Liver (tissue), 9 donors: ENCODE measurements around the gene FRMD6. TPM values are rescaled to one million over a fixed set of nuclear protein-coding genes. Genes with fewer than 3 reads are reported as not detected.

Experiments used
- DNase-seq: peaks from one replicate; pipeline ENCODE4 v3.0.0-alpha.2; 2017; ENCODE audit warnings: low spot score
- H3K27ac ChIP-seq, 2 donors: one replicate each; pipeline ENCODE4 v1.7.0; 2013; ENCODE audit warnings: inconsistent platforms in 2 of 2, low read length in 2 of 2, control low read depth in 1 of 2, low read depth in 1 of 2, mild to moderate bottlenecking in 1 of 2
- H3K27me3 ChIP-seq, 4 donors: one replicate each; pipeline versions ENCODE4 v1.6.1 to v1.7.0; 2013; ENCODE audit warnings: low read length in 3 of 4, inconsistent platforms in 1 of 4, mild to moderate bottlenecking in 1 of 4, moderate library complexity in 1 of 4; ENCODE audit not compliant: control insufficient read depth in 4 of 4, insufficient read depth in 4 of 4
- H3K36me3 ChIP-seq, 4 donors: one replicate each; pipeline versions ENCODE4 v1.6.1 to v1.7.0; 2013; ENCODE audit warnings: low read length in 3 of 4, mild to moderate bottlenecking in 3 of 4, low read depth in 1 of 4, moderate library complexity in 1 of 4; ENCODE audit not compliant: control insufficient read depth in 4 of 4, insufficient read depth in 3 of 4
- H3K4me1 ChIP-seq, 4 donors: one replicate each; pipeline versions ENCODE4 v1.6.1 to v1.7.0; 2013; ENCODE audit warnings: low read length in 3 of 4, mild to moderate bottlenecking in 3 of 4, moderate library complexity in 1 of 4; ENCODE audit not compliant: control insufficient read depth in 4 of 4, insufficient read depth in 4 of 4
- H3K4me3 ChIP-seq, 3 donors: one replicate each; pipeline versions ENCODE4 v1.6.1 to v1.7.0; 2013; ENCODE audit warnings: low read length in 3 of 3, control low read depth in 1 of 3, low read depth in 1 of 3, mild to moderate bottlenecking in 1 of 3
- H3K9ac ChIP-seq, 2 donors: one replicate each; pipeline ENCODE4 v1.7.0; 2013; ENCODE audit warnings: low read length in 2 of 2, mild to moderate bottlenecking in 2 of 2, moderate library complexity in 2 of 2, control low read depth in 1 of 2, low read depth in 1 of 2
- H3K9me3 ChIP-seq, 4 donors: one replicate each; pipeline versions ENCODE4 v1.6.1 to v1.7.0; 2013; ENCODE audit warnings: low read length in 3 of 4; ENCODE audit not compliant: control insufficient read depth in 4 of 4
- CTCF ChIP-seq: fragments of 150-350 bp; IDR thresholded peaks from 2 replicates; pipeline ENCODE4 v1.5.1; 2017; ENCODE audit warnings: improper control_type of control experiment, low read depth, low read length; ENCODE audit not compliant: missing input control
- EGR1 ChIP-seq, 2 donors: IDR thresholded peaks; 2 replicates each; pipeline ENCODE4 v1.6.1; 2016 to 2018; ENCODE audit warnings: antibody characterized with exemption in 2 of 2, low read depth in 2 of 2
- FOXA1 ChIP-seq: IDR thresholded peaks from 2 replicates; pipeline ENCODE4 v1.6.1; 2016; ENCODE audit warnings: antibody characterized with exemption
- FOXA2 ChIP-seq: IDR thresholded peaks from 2 replicates; pipeline ENCODE4 v1.6.1; 2016; ENCODE audit warnings: antibody characterized with exemption
- GABPA ChIP-seq, 2 donors: IDR thresholded peaks in 1 of 2; conservative IDR thresholded peaks in 1 of 2; 2 replicates each; pipeline ENCODE4 v1.6.1; 2016; ENCODE audit warnings: antibody characterized with exemption in 2 of 2, mild to moderate bottlenecking in 1 of 2, moderate library complexity in 1 of 2
- HNF4A ChIP-seq, 2 donors: conservative IDR thresholded peaks; 2 replicates each; pipeline ENCODE4 v1.6.1; 2016; ENCODE audit warnings: antibody characterized with exemption in 2 of 2, mild to moderate bottlenecking in 2 of 2
- JUND ChIP-seq, 2 donors: IDR thresholded peaks; 2 replicates each; pipeline ENCODE4 v1.6.1; 2016; ENCODE audit warnings: antibody characterized with exemption in 2 of 2
- MAX ChIP-seq: IDR thresholded peaks from 2 replicates; pipeline ENCODE4 v1.6.1; 2016; ENCODE audit warnings: antibody characterized with exemption
- NR2F2 ChIP-seq: IDR thresholded peaks from 2 replicates; pipeline ENCODE4 v1.6.1; 2016; ENCODE audit warnings: antibody characterized with exemption
- RAD21 ChIP-seq, 2 donors: IDR thresholded peaks; 2 replicates each; pipeline ENCODE4 v1.6.1; 2016; ENCODE audit warnings: antibody characterized with exemption in 2 of 2, mild to moderate bottlenecking in 2 of 2
- REST ChIP-seq: IDR thresholded peaks from 2 replicates; pipeline ENCODE4 v1.6.1; 2016; ENCODE audit warnings: antibody characterized with exemption, mild to moderate bottlenecking
- RXRA ChIP-seq, 2 donors: IDR thresholded peaks; 2 replicates each; pipeline ENCODE4 v1.6.1; 2017 to 2018; ENCODE audit warnings: antibody characterized with exemption in 2 of 2, mild to moderate bottlenecking in 1 of 2
- SP1 ChIP-seq: IDR thresholded peaks from 2 replicates; pipeline ENCODE4 v1.6.1; 2018; ENCODE audit warnings: antibody characterized with exemption, mild to moderate bottlenecking
- TAF1 ChIP-seq: conservative IDR thresholded peaks from 2 replicates; pipeline ENCODE4 v1.6.1; 2016; ENCODE audit warnings: antibody characterized with exemption, mild to moderate bottlenecking
- YY1 ChIP-seq: IDR thresholded peaks from 2 replicates; pipeline ENCODE4 v1.6.1; 2016; ENCODE audit warnings: antibody characterized with exemption, mild to moderate bottlenecking
- ZBTB33 ChIP-seq: IDR thresholded peaks from 2 replicates; pipeline ENCODE4 v1.6.1; 2016; ENCODE audit warnings: antibody characterized with exemption
- WGBS: extraction: QIAGEN DNeasy Blood & Tissue Kit; methylation state at CpG from one replicate; pipeline ENCODE4 v1.1.7; 2013; 5-methylcytosine and 5-hydroxymethylcytosine counted together
- polyA plus RNA-seq, 2 donors: library from polyadenylated mRNA; stranded (reverse) in 1 of 2; unstranded in 1 of 2; fragments of 200-250 nt in 1 of 2; fragments of >200 nt in 1 of 2; fragmentation: Nextera tagmentation in 1 of 2; extraction: Ambion mirVana in 1 of 2; gene quantifications; one replicate each; pipeline versions ENCODE4 v1.2.1 to v1.2.3, GENCODE V29; 2013 to 2015
- total RNA-seq, 2 donors: library from RNA; depleted of rRNA; stranded (reverse); fragments of >200 nt; gene quantifications; one replicate each; pipeline ENCODE4 v1.2.3, GENCODE V29; 2014
- TF ChIP-seq, protein P1 (sequence below): IDR thresholded peaks from 2 replicates; pipeline ENCODE4 v1.6.1; 2016; ENCODE audit warnings: antibody characterized with exemption
- donor health status: healthy.
- donor health status: healthy.
- donor health status: healthy.
- donor health status: healthy.
- donor health status: healthy.

The FRMD6 gene
- total and polyA plus RNA-seq, 4 donors: 2.4 to 10.0 (median 3.4) TPM

DNA sequence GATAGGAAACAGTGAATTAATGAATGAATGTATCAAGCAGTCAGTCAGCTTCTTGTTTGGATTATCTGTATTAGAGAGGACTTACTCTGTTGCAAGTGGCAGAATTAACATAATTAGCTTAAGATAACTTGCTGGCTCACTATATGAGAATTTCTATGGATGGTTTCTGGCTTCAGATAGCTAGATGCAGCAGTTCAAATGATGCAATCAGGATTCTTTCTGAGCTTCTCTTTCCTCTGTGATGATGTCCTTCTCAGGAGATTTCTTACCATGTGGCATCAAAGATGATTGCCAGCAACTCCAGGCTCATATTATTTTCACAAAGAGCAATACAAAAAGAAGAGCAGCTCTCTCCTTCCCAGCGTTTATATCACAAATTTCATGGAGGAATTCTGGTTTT, 30.7 kb downstream of the FRMD6 start:
- H3K36me3 ChIP-seq: no peaks in the 10 kb centered on the region
- DNase-seq: no peak
- 92% methylated on average over 1 of the region's 1 CpG for WGBS
- no peaks in the 10 kb centered on the region for H3K27me3 ChIP-seq
- no peak overlapping the region for H3K9ac ChIP-seq
- H3K9me3 ChIP-seq: no peaks in the 10 kb centered on the region
- peaks cover 0 to 8% (median 0%) of the 10 kb centered on the region in 4 donors for H3K4me1 ChIP-seq
- no peak overlapping the region for H3K4me3 ChIP-seq
- TF ChIP-seq YY1 (no peak), FOXA2 (no peak)
- H3K27ac ChIP-seq: no peak overlapping the region

GRCh38 chr14:51684760-51685159, 33.0 kb downstream of the FRMD6 start:
- no peak for DNase-seq
- no peak overlapping the region for H3K27ac ChIP-seq
- no peaks in the 10 kb centered on the region for H3K27me3 ChIP-seq
- no peaks in the 10 kb centered on the region for H3K9me3 ChIP-seq
- no peaks in the 10 kb centered on the region for H3K36me3 ChIP-seq
- no peak overlapping the region for H3K4me3 ChIP-seq
- H3K9ac ChIP-seq: no peak overlapping the region
- TF ChIP-seq EGR1 (IDR thresholded peaks at IDR 0.05; ENCODE audit: low read depth in 2 of 2): no peak
- no peak for TF ChIP-seq MAX
- no peak for TF ChIP-seq HNF4A (conservative IDR thresholded peaks at IDR 0.05)
- no peak for TF ChIP-seq CTCF
- H3K4me1 ChIP-seq: peaks cover 0 to 8% (median 0%) of the 10 kb centered on the region in 4 donors

DNA sequence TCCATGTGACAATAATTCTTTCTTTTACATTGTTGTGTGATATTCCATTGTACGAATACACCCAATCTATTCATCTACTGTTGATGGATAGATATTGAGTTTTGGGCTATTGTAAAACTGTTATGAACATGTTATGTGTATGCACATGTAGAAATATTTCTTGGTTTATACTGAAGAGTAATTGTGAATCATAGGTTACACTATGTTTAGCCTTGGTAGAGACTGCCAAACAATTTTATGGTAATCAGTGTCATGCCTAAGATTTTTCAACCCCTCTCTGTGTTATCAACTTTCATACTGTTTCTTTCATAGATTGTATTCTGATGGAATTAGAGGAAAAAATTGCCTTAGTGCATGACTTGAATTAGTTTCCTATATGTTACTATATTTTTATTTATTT, 39.5 kb downstream of the FRMD6 start:
- Histone ChIP-seq H3K9ac (no peak overlapping the region), H3K9me3 (no peaks in the 10 kb centered on the region), H3K36me3 (peaks cover 0 to 3% (median 0%) of the 10 kb centered on the region in 4 donors), H3K27me3 (no peaks in the 10 kb centered on the region), H3K4me3 (no peak overlapping the region), H3K4me1 (no peaks in the 10 kb centered on the region), H3K27ac (no peak overlapping the region)
- TF ChIP-seq HNF4A (conservative IDR thresholded peaks at IDR 0.05) (no peak), RAD21 (IDR thresholded peaks at IDR 0.05) (no peak), ZBTB33 (no peak), FOXA2 (no peak), FOXA1 (no peak), EGR1 (IDR thresholded peaks at IDR 0.05; ENCODE audit: low read depth in 2 of 2) (no peak), YY1 (no peak), RXRA (IDR thresholded peaks at IDR 0.05) (no peak), GABPA (IDR thresholded peaks at IDR 0.05 in 1 of 2, conservative IDR thresholded peaks at IDR 0.05 in 1 of 2) (no peak), TAF1 (no peak), JUND (IDR thresholded peaks at IDR 0.05) (no peak), NR2F2 (no peak), CTCF (no peak), SP1 (no peak), REST (no peak)
- TF ChIP-seq, protein P1, sequence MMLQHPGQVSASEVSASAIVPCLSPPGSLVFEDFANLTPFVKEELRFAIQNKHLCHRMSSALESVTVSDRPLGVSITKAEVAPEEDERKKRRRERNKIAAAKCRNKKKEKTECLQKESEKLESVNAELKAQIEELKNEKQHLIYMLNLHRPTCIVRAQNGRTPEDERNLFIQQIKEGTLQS: no peak
- 97% methylated on average over 1 of the region's 1 CpG for WGBS
- no peak for DNase-seq
